Epithelial cell of prostate (primary cell): ENCODE data around the gene RAB7A.
"Not testable (repeated sequence)": the region's sequence is repeated elsewhere in the genome, so short reads cannot be mapped to it uniquely, and the experiment has no call there.

ENCODE experiments used
- DNase-seq: peaks from one replicate; pipeline ENCODE4 v3.0.0-alpha.2; 2011; ENCODE audit warnings: low read depth, low spot score
- H3K27ac ChIP-seq: fragments of 450-650 bp; 2 replicates; pipeline ENCODE4 v1.5.1; 2017; ENCODE audit warnings: mild to moderate bottlenecking

RAB7A gene

DNA sequence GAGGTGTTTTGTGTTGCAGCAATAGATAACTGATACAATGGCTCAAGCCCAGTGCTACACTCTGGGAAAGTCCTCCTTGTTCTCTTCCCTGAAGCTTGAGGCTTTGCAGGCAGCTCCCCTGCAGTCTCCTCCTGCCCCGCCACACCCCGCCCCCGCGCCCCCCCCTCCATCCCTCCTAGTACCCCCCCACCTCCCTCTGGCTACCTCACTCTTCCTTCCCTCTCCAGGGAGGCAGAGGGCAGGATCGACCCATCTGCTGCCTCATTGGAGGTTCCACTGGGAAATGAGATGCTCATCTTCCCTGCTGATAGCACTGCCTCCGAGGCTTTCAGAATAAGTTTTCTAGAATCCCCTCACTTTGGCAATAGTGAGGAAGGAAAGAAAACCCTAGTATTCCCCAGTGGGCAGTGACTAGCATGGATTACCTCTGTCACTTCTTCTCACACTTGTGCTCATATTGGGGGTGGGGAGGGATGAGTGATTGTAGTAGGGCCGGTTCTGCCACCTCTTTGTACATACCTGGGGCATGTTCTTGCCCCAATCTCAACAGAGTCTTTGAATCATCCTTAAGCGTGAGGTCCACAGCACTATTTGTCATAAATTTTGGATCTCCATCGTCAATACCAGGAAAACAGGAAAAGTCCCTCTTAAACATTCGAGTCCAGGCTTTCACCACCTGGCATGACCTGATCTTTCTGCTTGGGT lies 16.3 kb upstream of the RAB7A start:
- H3K27ac ChIP-seq, result peak overlapping the region; percentile 58
- DNase-seq, result peak; percentile 76

DNA sequence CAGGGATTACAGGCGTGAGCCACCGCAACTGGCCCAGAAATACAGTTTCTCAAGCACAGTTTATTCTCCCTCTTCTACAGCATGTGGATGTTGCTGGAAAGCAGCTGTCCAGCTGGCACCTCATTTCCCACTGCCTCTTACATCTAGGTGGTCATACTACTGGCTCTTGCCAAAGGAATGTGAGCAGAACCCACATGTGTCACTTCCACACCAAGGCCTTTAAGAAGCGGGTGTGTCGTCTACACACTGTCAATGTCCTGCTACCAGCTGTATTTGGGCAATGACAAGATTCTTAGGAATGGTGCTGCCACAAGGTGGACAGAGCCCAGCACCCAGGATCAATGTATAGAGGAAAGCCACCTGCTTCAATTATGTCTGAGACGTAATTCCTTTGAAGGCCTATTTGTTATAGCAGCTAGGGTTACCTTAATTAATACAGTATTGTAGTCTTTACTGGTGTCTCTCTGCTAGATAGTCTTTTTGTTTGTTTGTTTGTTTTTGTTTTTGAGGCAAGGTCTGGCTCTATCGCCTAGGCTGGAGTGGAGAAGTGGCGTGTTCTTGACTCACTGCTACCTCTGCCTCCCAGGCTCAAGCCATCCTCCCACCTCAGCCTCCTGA lies 15.1 kb upstream of the RAB7A start:
- no peak for DNase-seq
- peak overlapping the region; percentile 58 for H3K27ac ChIP-seq

DNA sequence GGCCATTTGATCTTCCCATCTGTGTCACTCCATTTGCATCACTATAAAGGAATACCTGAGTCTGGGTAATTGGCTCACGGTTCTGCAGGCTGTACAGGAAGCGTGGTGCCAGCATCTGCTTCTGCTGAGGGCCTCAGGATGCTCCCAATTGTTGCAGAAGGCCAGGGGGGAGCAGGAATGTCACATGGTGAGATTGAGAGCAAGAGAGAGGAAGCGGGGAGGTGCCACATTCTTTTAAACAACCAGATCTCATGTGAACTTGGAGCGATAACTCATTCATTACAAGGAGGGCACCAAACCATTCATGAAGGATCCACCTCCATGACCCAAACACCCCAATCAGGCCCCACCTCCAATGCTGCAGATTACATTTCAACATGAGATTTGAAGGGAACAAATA lies 13.1 kb upstream of the RAB7A start:
- DNase-seq, result no peak
- H3K27ac ChIP-seq, result no peak overlapping the region

DNA sequence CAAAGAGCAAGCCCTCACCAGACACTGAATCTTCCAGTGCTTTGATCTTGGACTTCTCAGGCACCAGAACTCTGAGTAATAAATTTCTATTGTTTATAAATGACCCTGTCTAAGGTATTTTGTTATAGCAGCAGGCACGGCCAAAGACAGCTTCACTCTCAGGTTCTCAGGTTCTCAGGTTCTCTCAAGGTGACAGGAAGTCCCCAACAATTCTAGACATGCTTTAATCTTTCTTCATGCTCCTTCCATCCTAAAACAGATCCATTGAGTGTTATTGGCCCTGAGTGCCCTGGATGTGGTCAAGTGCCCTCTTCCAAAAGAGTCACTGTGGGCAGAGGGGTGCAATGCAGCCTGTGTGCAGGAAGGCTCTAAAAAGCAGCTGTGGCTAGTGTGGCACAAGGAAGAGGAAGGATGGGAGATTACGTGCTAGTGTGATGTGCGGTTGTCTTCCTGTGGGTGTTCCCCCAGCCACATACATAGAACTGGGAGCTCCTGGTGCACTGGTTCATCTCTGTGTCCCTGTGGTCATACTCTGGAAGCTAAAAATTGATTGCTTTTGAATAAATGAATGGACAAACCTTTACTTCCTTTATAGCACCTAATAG lies 11.0 kb upstream of the RAB7A start:
- H3K27ac ChIP-seq, result no peak overlapping the region
- DNase-seq, result no peak

DNA sequence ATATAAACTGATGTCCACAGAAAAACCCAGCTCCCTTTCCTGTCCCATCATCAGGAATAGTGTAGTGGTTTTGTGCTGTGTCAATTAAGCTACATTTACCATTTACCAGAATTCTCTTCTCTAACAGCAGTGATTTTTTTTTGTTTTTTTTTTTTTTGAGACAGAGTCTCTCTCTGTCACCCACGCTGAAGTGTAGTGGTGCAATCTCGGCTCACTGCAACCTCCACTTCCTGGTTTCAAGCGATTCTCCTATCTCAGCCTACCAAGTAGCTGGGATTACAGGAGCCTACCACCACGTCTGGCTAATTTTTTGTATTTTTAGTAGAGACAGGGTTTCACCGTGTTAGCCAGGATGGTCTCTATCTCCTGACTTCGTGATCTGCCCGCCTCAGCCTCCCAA lies 7.1 kb upstream of the RAB7A start:
- H3K27ac ChIP-seq, DNase-seq: not testable (repeated sequence)

DNA sequence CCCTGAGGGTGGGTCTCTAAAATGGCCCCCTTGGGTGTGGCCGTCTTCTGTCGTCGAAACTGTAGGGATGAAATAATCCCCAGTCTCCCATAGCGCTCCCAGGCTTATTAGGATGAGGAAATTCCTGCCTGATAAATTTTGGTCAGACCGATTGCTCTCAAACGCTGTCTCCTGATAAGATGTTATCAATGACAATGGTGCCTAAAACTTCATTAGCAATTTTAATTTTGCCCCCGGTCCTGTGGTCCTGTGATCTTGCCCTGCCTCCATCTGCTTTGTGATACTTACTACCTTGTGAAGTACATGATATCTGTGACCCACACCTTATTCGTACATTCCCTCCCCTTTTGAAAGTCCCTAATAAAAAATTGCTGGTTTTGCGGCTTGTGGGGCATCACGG lies 5.1 kb upstream of the RAB7A start:
- no peak overlapping the region for H3K27ac ChIP-seq
- DNase-seq, result no peak

DNA sequence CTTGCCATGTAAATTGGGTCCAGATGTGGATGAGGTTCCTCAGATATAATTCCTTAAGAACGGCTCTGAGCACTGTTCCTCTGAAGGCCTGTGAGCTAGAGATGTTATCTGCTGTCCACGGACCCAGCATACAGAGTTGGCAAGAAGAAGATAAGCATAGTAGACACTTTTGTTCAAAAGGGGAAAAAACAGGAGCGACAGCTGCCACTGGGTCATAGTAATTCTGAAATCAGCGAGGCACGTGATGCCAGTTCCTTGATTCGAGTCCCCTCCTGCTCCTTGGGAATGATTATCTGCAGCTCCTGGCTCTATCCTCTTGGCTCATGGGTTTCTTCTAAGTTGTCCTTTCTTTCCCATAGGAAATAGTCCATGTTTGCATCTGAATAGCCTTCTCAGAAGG lies 2.5 kb upstream of the RAB7A start:
- DNase-seq, result no peak
- H3K27ac ChIP-seq, result no peak overlapping the region

DNA sequence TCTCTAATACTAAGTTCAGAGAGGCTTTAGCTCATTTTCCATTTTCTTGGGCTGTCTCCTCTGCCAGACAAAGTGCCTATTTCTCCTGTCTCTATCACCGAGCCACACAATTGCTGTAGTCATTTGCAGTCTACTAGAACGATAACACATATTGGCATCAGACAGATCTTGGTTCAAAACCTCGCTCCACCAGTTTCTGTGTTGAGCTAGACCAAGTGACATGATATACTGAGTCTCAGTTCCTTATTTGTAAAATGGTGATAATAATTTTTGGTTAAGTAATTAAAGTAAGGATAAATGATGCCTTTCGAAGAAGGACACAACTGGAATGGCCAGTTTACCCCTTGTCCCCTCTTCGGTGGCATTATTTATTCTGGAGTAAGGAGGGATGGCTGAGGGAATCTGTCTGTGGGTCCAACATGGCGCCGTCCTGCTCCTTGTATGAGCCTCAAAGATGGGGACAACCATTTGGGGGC lies 398 bp upstream of the RAB7A start:
- DNase-seq, result no peak

DNA sequence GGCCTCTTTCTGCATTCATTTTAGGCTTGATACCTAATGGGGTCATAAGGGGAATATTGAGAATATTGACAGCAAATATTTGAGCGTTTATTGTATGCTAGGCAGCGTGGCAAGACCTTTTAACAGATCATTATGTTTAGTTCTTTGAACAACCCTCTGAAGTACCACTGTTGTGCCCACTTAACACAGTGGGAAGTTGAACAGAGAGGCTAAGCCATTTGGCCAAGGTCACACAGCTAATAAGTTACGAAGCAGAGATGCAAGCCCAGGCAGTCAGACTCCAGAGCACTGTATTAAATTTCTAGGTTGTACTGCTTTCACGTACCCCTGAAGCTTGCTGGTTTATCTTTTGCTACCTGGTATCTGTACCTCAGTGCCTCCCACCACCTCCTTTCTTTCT lies 1.1 kb downstream of the RAB7A start:
- no peak for DNase-seq
- H3K27ac ChIP-seq, result peak overlapping the region; percentile 99

More for the DNA sequence above, 398 bp upstream of the RAB7A start:
- peak overlapping the region; percentile 99 for H3K27ac ChIP-seq

DNA sequence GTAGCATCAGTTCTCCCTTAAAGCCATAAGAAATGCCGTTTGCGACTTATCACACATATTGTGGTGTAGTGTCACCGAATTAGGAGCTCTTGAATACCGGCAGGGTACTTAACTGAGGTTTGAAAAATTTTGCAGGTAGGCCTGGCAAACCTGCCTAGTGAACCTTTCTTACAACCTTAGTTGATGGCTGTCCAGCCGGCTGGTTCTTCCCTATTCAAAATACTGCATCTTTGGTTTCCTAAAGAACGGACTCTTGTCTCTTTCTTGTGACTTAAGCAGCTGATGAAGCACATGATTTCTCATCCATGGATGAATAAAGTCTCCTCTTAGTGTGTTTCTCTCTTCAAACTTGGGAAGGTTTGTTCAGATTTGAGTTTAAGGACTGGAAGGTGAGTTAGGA lies 1.5 kb downstream of the RAB7A start:
- no peak for DNase-seq
- H3K27ac ChIP-seq, result peak overlapping the region; percentile 99

DNA sequence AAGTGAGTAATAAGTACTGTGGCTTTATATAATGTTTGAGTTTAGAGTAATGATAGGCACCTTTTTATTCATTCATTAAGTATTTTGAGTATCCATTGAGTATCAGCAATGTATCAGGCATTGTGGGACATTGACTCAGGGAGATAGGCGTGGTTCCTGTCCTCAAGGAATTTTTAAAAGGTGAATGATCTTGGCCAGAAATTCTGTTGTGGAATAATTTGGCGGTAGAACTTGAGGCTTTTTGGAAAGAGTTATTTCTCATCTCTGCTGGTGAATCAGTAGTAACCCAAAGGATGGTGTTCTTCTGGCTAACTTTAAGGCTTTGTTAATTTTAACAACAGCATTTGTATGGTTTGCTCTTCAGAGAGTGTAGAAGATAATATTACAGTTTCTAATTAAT lies 2.0 kb downstream of the RAB7A start:
- peak overlapping the region; percentile 99 for H3K27ac ChIP-seq

DNA sequence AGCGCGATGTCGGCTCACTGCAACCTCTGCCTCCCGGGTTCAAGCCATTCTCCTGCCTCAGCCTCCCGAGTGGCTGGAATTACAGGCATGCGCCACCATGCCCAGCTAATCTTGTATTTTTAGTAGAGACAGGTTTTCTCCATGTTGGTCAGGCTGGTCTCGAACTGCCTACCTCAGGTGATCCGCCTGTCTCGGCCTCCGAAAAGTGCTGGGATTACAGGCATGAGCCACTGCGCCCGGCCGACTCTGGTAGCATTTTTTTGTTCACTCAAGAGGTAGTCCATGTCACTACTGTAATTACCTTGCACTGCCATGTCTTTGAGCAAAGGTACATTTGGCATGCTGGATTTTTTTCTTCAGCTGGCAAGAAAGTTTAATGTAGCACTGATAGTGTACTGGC lies 2.5 kb downstream of the RAB7A start:
- H3K27ac ChIP-seq, result peak overlapping the region; percentile 99
- not testable (repeated sequence) for DNase-seq

More for the DNA sequence above, 2.0 kb downstream of the RAB7A start:
- DNase-seq, result no peak

DNA sequence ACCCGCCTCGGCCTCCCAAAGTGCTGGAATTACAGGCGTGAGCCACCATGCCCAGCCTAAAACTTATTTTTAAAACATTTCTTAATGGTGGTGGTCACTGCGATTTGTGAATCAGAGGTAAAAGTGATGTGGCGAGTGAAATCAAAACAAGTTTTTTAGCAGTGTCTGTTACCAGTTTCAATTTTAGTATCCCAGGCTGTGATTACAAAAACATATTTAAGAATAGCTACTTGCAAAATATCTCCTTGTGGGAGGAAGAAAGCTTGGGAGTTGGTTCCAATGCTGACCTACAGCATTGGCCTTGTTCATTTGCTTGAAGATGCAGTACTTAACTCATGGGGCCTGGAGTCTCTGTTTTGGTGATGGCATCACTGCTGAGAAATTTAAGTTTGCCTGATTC lies 4.5 kb downstream of the RAB7A start:
- H3K27ac ChIP-seq, result no peak overlapping the region
- DNase-seq, result no peak

DNA sequence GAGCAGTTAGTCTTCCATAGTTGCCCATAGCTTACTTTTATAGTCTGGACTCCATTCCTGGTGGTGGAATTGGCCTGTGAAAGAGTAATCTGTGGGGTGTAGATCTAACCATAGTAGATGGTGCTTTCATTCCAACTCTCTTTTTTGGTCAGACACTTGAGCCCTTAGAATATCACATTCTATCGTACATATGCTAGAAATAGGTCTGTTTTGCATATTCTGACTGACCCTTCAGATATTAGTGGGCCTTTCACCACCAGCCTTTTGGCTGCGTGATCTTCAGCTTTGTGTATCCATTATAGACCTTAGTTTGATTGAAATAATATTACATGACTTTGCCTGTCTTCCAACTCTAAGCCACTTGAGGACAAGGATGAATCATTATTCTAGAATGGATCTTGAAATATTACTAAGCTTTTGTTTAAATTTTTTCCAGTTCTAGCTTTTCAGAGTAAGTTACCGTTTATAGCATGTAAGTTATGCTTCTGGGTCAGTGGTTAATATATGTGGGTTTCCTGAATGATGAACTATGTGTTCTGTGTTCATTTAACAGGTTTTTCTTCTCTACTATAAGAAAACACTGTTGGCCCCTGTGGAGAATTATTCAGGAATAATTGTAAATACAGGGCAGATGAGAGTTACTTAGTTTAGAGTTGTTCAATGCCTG lies 8.7 kb downstream of the RAB7A start:
- H3K27ac ChIP-seq, result peak overlapping the region; percentile 52
- DNase-seq, result no peak

DNA sequence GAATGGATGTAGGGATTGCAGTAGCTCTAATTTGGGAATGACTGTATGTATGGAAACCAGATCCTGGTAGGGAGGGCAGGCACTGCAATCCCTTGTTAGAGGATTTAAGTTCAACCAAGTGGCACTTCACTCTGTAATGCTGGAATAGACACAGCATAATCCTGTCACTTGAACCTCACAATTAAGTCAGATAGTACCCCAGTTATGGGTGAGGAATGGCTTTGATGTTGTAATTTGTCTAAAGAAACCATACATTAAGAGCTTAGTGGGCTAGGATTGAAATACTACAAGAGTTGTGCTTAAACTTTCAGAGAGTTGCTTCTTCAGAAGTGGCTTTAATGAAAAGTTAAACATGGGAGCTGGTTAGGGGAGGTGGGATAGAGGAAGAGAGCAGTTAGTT lies 9.3 kb downstream of the RAB7A start:
- H3K27ac ChIP-seq, result peak overlapping the region; percentile 52
- no peak for DNase-seq

DNA sequence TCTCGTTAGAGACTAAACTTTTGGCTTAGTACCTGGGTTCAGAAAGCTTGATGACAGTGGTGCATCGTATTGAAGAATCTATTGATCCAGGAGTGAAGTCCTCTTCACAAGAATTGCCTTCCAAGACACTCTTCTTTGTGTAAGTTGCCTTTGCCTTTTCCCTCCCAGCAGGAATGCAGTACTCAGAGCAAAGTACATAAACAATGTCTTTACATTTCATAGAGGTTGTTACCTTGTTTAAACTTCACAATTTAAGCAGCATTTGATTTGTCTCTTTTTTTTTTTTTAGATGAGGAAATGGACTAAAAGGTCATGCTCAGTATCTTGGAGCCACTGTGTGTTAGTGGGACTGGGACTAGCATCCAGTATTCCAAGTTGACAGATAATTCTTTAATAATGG lies 9.9 kb downstream of the RAB7A start:
- DNase-seq, result no peak
- H3K27ac ChIP-seq, result peak overlapping the region; percentile 52

DNA sequence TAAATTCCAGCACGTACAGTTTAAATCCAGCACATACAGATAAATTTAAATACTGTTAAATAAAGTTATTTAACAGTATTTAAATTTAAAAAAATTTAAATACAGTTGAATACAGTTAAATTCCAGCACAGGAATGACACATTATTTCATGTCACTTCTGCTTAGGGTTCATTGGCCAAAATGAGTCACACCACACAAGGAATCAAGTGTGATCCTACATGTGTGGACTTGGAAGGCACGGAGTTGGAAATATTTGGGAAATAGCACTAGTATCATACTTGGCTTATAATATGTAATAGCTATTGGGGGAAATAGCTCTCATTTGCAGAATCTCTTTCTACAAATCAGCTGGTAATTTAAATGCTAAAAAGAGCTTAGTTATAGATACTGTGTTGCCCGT lies 10.6 kb downstream of the RAB7A start:
- DNase-seq, result peak; percentile 10
- peak overlapping the region; percentile 52 for H3K27ac ChIP-seq

DNA sequence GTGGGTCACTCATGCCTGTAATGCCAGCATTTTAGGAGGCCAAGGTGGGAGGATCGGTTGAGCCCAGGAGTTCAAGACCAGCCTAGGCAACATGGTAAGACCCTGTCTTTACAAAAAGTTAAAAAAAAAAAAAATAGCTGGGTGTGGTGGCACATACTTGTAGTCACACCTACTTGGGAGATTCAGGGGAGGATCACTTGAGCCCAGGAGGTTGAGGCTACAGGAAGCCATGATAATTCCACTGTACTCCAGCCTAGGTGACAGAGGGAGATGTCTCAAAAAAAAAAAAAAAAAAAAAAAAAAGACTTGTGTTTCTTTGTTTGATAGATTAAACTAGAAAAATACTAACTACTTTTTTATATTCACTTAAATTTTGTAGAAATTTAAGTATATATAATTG lies 14.6 kb downstream of the RAB7A start:
- H3K27ac ChIP-seq, result peak overlapping the region; percentile 11
- DNase-seq, result no peak

DNA sequence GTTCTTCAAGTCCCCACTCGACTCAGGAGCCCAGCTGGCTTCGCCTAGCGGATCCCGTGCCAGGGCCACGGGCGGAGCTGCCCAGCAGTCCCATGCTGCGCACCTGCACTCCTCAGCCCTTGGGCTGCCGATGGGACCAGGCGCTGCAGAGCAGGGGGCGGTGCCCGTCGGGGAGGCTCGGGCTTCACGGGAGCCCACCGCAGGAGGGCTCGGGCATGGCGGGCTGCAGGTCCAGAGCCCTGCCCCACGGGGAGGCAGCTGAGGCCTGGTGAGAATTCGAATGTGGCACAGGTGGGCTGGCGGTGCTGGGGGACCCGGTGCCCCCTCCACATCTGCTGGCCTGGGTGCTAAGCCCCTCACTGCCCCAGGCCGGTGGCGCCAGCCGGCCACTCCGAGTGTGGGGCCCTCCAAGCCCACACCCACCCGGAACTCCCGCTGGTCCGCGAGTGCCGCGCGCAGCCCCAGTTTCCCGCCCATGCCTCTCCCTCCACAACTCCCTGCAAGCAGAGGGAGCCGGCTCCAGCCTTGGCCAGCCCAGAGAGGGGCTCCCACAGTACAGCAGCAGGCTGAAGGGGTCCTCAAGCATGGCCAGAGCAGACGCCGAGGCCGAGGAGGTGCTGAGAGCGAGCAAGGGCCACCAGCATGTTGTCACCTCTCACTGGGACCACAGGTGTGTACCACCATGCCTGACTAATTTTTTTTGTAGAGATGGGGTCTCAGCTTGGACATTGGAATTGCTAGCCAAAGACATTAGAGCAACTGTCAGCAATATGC lies 17.0 kb downstream of the RAB7A start:
- DNase-seq, result no peak

DNA sequence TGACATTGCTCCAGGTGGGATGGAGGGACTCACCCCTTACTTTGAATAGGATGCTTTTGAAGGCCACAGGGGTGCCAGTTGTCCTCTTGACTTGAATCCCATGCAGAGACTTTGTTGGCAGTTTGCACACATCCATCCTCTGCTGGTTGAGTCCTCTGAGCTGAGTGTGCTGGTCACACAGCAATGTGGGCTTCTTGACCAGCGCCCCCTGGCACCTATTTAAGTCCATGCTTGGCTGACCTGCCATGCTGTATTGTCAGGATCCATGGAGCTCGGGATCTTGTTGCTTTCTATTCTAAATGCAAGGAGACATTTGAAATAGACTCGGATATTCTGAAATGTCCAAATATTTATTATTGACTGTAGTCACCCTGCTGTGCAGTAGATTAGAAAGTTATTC lies 19.8 kb downstream of the RAB7A start:
- no peak overlapping the region for H3K27ac ChIP-seq
- no peak for DNase-seq

More for the DNA sequence above, 17.0 kb downstream of the RAB7A start:
- no peak overlapping the region for H3K27ac ChIP-seq
